RWPE1 (cell line): ENCODE data around the gene CAMK1.

Experiments used
- CTCF ChIA-PET: fragments of 350-600 bp; sonication (Branson Sonifier 250); formaldehyde crosslinking; extraction: SDS; loops from one replicate; lab custom pipeline; 2021; lab: Yijun Ruan, JAX
- POLR2A ChIA-PET: fragments of 400-600 bp; formaldehyde crosslinking; extraction: SDS; loops from one replicate; lab custom pipeline; 2020; ENCODE audit warnings: antibody characterized with exemption; ENCODE audit not compliant: low non-redundant PET; lab: Yijun Ruan, JAX
- DNase-seq: peaks from one replicate; pipeline ENCODE4 v3.0.0; 2012; ENCODE audit warnings: low spot score
- H3K27ac ChIP-seq: fragments of 450-650 bp; 2 replicates; pipeline ENCODE4 v1.5.1; 2017
- TF ChIP-seq, protein P1 (sequence below): fragments of 450-650 bp; conservative IDR thresholded peaks from 2 replicates; pipeline ENCODE4 v1.5.1; 2017; ENCODE audit warnings: low read depth, mild to moderate bottlenecking

The CAMK1 gene

DNA sequence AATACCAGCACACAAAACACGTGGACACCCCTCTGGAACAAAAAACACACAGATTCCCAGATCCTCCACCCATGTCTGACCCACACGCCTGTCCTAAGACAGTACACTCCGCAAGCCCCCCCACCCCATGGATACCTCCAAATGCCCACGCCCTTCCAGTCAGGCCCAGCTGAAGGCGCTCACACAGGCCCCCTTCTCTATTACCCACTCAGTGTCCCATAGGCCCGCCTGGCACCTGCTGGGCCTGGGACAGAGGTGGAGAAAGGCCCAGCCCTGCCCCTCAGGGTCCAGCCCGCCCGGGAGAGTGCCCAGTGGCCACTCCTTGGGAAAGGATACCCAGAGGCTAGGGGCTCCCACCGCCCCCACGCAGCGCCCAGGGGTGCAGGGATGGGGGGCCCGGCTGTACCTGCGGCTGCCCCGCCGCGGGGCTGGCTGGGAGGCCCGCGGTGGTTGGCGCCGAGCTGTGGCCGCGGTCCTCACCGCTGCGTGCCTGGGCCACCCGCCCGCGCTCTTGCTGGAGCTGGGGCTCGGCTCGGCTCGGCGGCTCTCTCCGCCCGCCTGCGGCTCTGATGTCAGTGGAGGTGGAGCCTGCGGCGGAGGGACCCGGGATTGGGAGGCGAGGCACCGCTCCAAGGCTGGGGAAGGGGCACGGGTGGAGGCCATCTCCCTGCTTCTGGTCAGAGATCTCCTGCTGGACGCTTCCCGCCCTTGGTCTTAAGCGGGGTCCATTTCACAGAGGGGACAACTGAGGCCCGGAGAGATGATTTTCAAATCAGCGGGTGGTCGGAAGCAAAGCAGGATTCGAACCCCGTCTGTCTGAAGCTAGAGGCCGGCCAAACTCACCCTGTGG, at the start of gene CAMK1:
Gene CAMK1, minus strand, starts transcription at position 522 of the 850 bp plus-strand sequence. CDS start 2,198 bp downstream, outside the sequence.
- DNase-seq = peak; percentile 61
- CTCF ChIA-PET = interaction anchor here (0.6 to 1.3 kb wide), 2 partner anchors 54 to 561 kb away, joined by 3 to 4 read pairs; no protein-coding TSS in a partner anchor
- peak within 1 kb of the TSS; percentile 82 for H3K27ac ChIP-seq
- TF ChIP-seq, protein P1, sequence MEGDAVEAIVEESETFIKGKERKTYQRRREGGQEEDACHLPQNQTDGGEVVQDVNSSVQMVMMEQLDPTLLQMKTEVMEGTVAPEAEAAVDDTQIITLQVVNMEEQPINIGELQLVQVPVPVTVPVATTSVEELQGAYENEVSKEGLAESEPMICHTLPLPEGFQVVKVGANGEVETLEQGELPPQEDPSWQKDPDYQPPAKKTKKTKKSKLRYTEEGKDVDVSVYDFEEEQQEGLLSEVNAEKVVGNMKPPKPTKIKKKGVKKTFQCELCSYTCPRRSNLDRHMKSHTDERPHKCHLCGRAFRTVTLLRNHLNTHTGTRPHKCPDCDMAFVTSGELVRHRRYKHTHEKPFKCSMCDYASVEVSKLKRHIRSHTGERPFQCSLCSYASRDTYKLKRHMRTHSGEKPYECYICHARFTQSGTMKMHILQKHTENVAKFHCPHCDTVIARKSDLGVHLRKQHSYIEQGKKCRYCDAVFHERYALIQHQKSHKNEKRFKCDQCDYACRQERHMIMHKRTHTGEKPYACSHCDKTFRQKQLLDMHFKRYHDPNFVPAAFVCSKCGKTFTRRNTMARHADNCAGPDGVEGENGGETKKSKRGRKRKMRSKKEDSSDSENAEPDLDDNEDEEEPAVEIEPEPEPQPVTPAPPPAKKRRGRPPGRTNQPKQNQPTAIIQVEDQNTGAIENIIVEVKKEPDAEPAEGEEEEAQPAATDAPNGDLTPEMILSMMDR = no peak
- POLR2A ChIA-PET = interaction anchor here (0.9 kb wide), 1 partner anchor 8 kb away, joined by 3 read pairs; no protein-coding TSS in a partner anchor

DNA sequence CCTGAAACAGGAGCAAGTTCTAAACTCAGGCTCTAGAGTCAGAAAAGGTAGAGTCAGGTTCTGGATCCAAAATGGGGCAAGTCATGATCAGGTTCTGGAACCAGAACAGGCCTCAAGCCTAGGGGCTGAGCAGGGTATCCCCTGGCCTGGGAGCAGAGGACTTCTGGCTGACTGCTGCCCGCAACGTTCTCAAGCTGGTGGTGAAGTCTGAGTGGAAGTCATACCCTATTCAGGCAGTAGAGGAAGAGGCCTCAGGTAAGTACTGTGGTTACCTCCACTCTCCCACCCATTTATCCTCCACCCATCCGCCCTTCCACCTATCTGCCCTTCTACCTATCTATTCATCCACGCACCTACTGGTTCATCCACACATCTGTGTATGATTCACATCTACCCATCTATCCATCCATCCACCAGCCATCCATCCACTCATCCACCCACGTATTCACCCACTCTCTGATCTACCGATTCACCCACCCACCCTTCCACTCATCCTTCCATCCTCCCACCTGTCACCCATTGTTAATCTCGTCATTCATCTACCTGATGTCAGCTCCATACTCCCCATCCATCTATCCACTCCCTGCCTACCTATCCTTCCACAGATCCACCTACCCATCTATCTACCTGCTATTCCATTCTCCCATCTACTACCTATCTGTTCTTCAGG, 49.1 kb upstream of the CAMK1 start:
- CTCF ChIA-PET = interaction anchor here (0.6 kb wide), 1 partner anchor 18 kb away, joined by 3 read pairs; no protein-coding TSS in a partner anchor
- no peak overlapping the region for H3K27ac ChIP-seq
- no peak for DNase-seq
- POLR2A ChIA-PET = no interaction called here
- TF ChIP-seq, protein P1 = no peak

DNA sequence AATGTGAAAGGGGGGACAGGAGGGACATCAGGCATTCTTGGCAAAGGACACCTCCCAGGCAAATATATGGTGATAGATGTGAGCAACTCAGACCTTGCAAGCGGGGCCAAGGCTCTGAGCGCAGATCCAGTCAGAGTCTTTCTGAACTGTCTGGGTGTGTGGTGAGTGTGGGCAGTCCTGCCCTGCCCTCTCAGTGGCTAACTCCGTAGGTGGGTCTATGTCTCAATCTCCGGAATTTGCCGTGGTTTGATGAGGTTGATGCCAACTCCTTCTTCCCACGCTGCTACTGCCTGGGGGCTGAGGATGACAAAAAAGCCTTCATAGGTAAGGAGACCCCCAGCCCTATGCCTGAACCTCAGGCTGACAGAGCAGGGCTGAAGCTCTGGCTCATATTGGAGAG, 47.7 kb upstream of the CAMK1 start:
- no peak overlapping the region for H3K27ac ChIP-seq
- TF ChIP-seq, protein P1 = no peak
- DNase-seq = no peak
- ChIA-PET POLR2A (no interaction called here), CTCF (no interaction called here)

DNA sequence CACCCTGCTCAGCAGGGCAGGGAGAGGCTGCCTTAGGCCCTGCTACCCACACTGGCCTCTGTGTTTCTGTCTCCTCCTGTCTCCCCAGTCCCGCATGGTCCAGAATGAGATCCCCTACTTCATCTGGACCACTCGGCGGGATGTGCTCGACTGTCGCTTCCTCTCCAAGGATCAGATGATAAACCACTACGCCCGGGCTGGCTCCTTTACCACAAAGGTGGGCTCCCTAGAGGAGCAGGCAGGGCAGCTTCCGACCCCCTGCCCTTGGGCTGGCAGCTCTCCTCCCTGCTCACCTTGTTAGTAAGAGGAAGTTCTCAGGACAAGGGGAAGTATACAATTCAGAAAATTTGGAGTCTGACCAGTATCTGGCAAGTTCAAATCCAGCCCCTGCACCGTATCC, 46.2 kb upstream of the CAMK1 start:
- ChIA-PET POLR2A (no interaction called here), CTCF (no interaction called here)
- no peak for DNase-seq
- H3K27ac ChIP-seq = no peak overlapping the region
- TF ChIP-seq, protein P1 = no peak

DNA sequence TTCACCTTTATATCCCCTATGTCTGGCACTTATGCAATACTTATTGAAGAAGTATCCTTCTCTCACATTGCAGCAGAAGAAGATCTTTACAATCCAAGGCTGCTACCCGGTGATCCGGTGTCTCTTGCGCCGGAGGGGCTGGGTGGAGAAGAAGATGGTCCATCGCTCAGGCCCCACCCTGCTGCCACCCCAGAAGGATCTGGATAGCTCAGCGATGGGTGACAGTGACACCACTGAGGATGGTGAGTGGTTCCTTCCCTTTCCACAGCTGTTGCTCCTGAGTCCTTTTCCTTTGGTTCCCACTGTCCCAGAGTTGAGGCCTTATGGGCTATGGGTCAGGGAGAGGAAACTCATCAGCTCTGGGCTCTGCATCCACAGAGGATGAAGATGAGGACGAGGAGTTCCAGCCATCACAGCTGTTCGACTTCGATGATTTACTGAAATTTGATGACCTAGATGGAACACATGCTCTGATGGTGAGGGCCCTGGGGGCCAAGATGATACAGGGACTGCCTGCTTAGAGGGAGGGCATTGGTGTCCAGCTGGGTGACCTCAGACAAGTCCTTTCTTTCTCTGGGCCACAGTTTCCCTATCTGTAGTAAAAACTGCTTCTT, 43.2 kb upstream of the CAMK1 start:
- ChIA-PET POLR2A (no interaction called here), CTCF (interaction anchor here (0.6 kb wide), 1 partner anchor 1246 kb away, joined by 4 read pairs; no protein-coding TSS in a partner anchor)
- H3K27ac ChIP-seq = no peak overlapping the region
- TF ChIP-seq, protein P1 = no peak
- no peak for DNase-seq

DNA sequence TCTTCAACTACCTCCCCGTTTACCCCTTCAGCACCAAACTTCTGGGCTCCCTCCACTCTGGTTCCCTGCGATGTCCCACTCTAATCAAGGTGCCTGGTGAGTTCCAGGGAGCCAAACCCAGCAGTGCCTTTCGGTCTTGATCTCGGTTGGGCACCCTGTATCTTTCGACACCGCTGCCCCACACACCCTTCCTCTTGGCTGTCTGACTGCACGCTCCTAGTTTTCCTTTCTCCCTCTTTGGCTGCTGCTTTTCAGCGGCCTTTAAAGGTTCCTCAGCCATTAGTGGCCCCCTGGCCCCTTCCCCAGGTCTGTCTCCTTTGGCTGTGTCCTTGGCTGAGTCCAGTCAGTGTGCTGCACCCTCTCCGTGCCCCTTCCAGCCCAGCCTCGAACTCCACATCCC, 41.1 kb upstream of the CAMK1 start:
- DNase-seq = no peak
- H3K27ac ChIP-seq = peak overlapping the region; percentile 89
- TF ChIP-seq, protein P1 = no peak
- ChIA-PET CTCF (no interaction called here), POLR2A (no interaction called here)
